OCI-LY3 (cell line): ENCODE measurements around the gene MTNR1B.
A peak's percentile ranks its signal among the peaks of the same experiment; 100 is the strongest.

Source experiments
- H2AFZ ChIP-seq: fragments of 200-600, 300-600 bp; shearing (Covaris generic); 2 replicates; pipeline ENCODE4 v1.6.0; 2014; ENCODE audit warnings: antibody characterized with exemption, low read depth, low read length
- H3K27ac ChIP-seq: fragments of 200-600, 300-600 bp; sonication (generic); 2 replicates; pipeline ENCODE4 v1.5.1; 2014; ENCODE audit warnings: mild to moderate bottlenecking, low read length, moderate library complexity, mixed read lengths
- H3K27me3 ChIP-seq: fragments of 200-600, 300-600 bp; sonication (generic); 2 replicates; pipeline ENCODE4 v1.6.1; 2014; ENCODE audit warnings: low read depth, low read length, mixed read lengths
- H3K36me3 ChIP-seq: fragments of 200-600, 300-600 bp; sonication (generic); replicated peaks from 2 replicates; pipeline ENCODE3; 2014; ENCODE audit warnings: low read depth, low read length, mixed read lengths
- H3K4me1 ChIP-seq: fragments of 300-600, 200-600 bp; sonication (generic); 2 replicates; pipeline ENCODE4 v1.6.1; 2014; ENCODE audit warnings: low read length, mixed read lengths
- H3K4me2 ChIP-seq: fragments of 200-600, 300-600 bp; sonication (generic); 2 replicates; pipeline ENCODE4 v1.6.1; 2014; ENCODE audit warnings: low read length, mixed read lengths
- H3K4me3 ChIP-seq: fragments of 300-600, 200-600 bp; sonication (generic); 2 replicates; pipeline ENCODE4 v1.5.1; 2014; ENCODE audit warnings: antibody characterized with exemption, mild to moderate bottlenecking, low read length, moderate library complexity
- H3K79me2 ChIP-seq: fragments of 300-600, 200-600 bp; shearing (Covaris generic); 2 replicates; pipeline ENCODE4 v1.6.1; 2014; ENCODE audit warnings: mild to moderate bottlenecking, low read length, mixed read lengths
- H3K9ac ChIP-seq: fragments of 300-600, 200-600 bp; shearing (Covaris generic); 2 replicates; pipeline ENCODE4 v1.6.0; 2014; ENCODE audit warnings: mild to moderate bottlenecking, low read length, moderate library complexity
- H3K9me3 ChIP-seq: fragments of 200-600, 300-600 bp; shearing (Covaris generic); 2 replicates; pipeline ENCODE4 v1.6.1; 2014; ENCODE audit warnings: low read length, mixed read lengths; ENCODE audit not compliant: insufficient read depth
- H4K20me1 ChIP-seq: fragments of 200-600, 300-600 bp; sonication (generic); 2 replicates; pipeline ENCODE4 v1.6.1; 2016; ENCODE audit warnings: low read length, mixed read lengths; ENCODE audit not compliant: insufficient read depth
- CTCF ChIP-seq: fragments of 200-600, 300-600 bp; sonication (generic); IDR thresholded peaks from 2 replicates; pipeline ENCODE4 v1.5.1; 2014; ENCODE audit warnings: antibody characterized with exemption, low read length, low read depth
- EZH2phosphoT487 ChIP-seq: fragments of 200-600 bp; shearing (Covaris generic); IDR thresholded peaks from 2 replicates; pipeline ENCODE4 v1.6.1; 2018; ENCODE audit warnings: antibody characterized with exemption, mixed run types, low read depth

MTNR1B gene

GRCh38 chr11:92941676-92942571 lies 27.5 kb upstream of the MTNR1B start:
- Histone ChIP-seq H2AFZ (peak overlapping the region; percentile 97), H3K79me2 (no peaks in the 10 kb centered on the region), H3K4me1 (0 out of 2 replicates have a peak, but pooled peaks cover 2% of the 10 kb centered on the region), H3K36me3 (no peaks in the 10 kb centered on the region), H3K4me2 (peak overlapping the region; percentile 78), H3K9ac (no peak overlapping the region), H3K27me3 (no peaks in the 10 kb centered on the region), H4K20me1 (no peaks in the 10 kb centered on the region), H3K9me3 (no peaks in the 10 kb centered on the region), H3K4me3 (peak overlapping the region; percentile 60), H3K27ac (no peak overlapping the region)
- no peak for TF ChIP-seq EZH2phosphoT487
- peak; percentile 93 for TF ChIP-seq CTCF

DNA sequence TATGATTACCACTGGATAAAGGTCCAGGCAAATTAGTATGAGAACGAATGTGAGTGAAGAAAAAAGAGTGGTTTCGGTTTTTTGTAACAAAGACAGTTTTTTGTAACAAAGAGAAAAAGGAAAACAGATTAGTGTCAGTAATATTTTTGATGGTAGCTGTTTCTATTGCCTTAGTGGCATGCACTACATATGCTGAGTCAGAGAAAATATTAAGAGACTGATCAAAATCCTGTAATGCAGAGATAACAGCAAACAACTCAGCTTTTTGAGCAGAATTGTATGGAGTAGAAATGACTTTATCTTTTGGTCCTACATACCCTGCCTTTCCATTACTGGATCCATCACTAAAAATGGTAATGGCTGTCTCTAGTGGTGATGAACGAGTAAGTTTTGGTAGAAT lies 22.7 kb upstream of the MTNR1B start:
- no peak for TF ChIP-seq CTCF
- TF ChIP-seq EZH2phosphoT487, result no peak
- Histone ChIP-seq H3K4me1 (0 out of 2 replicates have a peak, but pooled peaks cover 2% of the 10 kb centered on the region), H3K4me3 (no peak overlapping the region), H3K9me3 (no peaks in the 10 kb centered on the region), H3K79me2 (no peaks in the 10 kb centered on the region), H4K20me1 (no peaks in the 10 kb centered on the region), H3K4me2 (no peak overlapping the region), H3K36me3 (no peaks in the 10 kb centered on the region), H3K9ac (no peak overlapping the region), H3K27me3 (no peaks in the 10 kb centered on the region), H2AFZ (no peak overlapping the region), H3K27ac (no peak overlapping the region)

GRCh38 chr11:92948116-92948515 lies 21.3 kb upstream of the MTNR1B start:
- H3K4me2 ChIP-seq, result no peak overlapping the region
- no peaks in the 10 kb centered on the region for H3K79me2 ChIP-seq
- no peaks in the 10 kb centered on the region for H3K4me1 ChIP-seq
- no peak overlapping the region for H3K4me3 ChIP-seq
- no peak overlapping the region for H3K9ac ChIP-seq
- no peaks in the 10 kb centered on the region for H3K36me3 ChIP-seq
- H3K27ac ChIP-seq, result no peak overlapping the region
- H3K9me3 ChIP-seq, result no peaks in the 10 kb centered on the region
- H4K20me1 ChIP-seq, result no peaks in the 10 kb centered on the region
- no peak for TF ChIP-seq EZH2phosphoT487
- no peak for TF ChIP-seq CTCF
- H3K27me3 ChIP-seq, result no peaks in the 10 kb centered on the region
- H2AFZ ChIP-seq, result no peak overlapping the region

DNA sequence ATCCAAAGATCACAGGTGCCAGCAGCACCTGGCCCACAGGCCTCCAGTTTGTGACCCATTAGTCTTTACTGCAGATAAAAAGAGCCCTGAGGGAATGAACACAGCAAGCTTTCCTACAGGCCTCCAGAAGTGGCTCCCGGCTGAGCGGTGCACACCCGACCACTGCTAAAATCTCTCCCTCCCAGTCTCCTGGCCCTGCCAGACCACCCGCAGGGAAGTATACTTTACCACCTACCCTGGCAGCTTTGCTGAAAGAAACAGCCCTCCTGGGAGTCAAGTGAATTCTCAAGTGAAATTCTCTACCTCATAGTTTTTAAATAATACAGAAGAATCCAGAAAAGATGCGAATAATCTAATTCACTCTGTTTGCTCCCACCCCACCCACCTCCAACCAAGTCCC lies 15.4 kb upstream of the MTNR1B start:
- Histone ChIP-seq H3K79me2 (no peaks in the 10 kb centered on the region), H4K20me1 (no peaks in the 10 kb centered on the region), H3K27ac (no peak overlapping the region), H3K9ac (no peak overlapping the region), H3K4me1 (peaks cover 19% of the 10 kb centered on the region), H2AFZ (no peak overlapping the region), H3K4me3 (no peak overlapping the region), H3K27me3 (no peaks in the 10 kb centered on the region), H3K9me3 (no peaks in the 10 kb centered on the region), H3K36me3 (no peaks in the 10 kb centered on the region), H3K4me2 (no peak overlapping the region)
- TF ChIP-seq EZH2phosphoT487, result no peak
- no peak for TF ChIP-seq CTCF
